Chondrocyte (in vitro differentiated cells): ENCODE data around the gene POC5. TPM values are rescaled to one million over a fixed set of nuclear protein-coding genes. Genes with fewer than 3 reads are reported as not detected.
A peak's percentile ranks its signal among the peaks of the same experiment; 100 is the strongest.

Source experiments
- DNase-seq: peaks from one replicate; pipeline ENCODE4 v3.0.0; 2021; ENCODE audit warnings: mixed read lengths, low spot score
- H3K27ac Mint-ChIP-seq: one replicate; pipeline ENCODE4 v1.8.0; 2021; ENCODE audit warnings: mild to moderate bottlenecking, moderate library complexity, mixed read lengths; ENCODE audit not compliant: unreplicated experiment
- H3K27me3 Mint-ChIP-seq: 2 replicates; pipeline ENCODE4 v1.8.0; 2021; ENCODE audit warnings: low read depth, mixed read lengths
- H3K36me3 Mint-ChIP-seq: 2 replicates; pipeline ENCODE4 v1.8.0; 2021; ENCODE audit warnings: low read depth, mixed read lengths
- H3K4me1 Mint-ChIP-seq: 2 replicates; pipeline ENCODE4 v1.8.0; 2021; ENCODE audit warnings: low read depth, mild to moderate bottlenecking, mixed read lengths
- H3K4me3 Mint-ChIP-seq: one replicate; pipeline ENCODE4 v1.8.0; 2021; ENCODE audit warnings: mild to moderate bottlenecking, moderate library complexity, mixed read lengths; ENCODE audit not compliant: unreplicated experiment
- H3K9me3 Mint-ChIP-seq: 2 replicates; pipeline ENCODE4 v1.8.0; 2021; ENCODE audit warnings: low read depth, mixed read lengths
- CTCF ChIP-seq: fragments of 200-600 bp; sonication (generic); IDR thresholded peaks from 2 replicates; pipeline ENCODE4 v1.5.0; 2021; ENCODE audit warnings: antibody characterized with exemption, mild to moderate bottlenecking, moderate library complexity
- total RNA-seq: library from RNA; stranded (reverse); gene quantifications from 3 replicates; pipeline ENCODE4 v1.2.1, GENCODE V29; 2021

The POC5 gene
- total RNA-seq, 1 donor from 2014 or later = 8.0 TPM

DNA sequence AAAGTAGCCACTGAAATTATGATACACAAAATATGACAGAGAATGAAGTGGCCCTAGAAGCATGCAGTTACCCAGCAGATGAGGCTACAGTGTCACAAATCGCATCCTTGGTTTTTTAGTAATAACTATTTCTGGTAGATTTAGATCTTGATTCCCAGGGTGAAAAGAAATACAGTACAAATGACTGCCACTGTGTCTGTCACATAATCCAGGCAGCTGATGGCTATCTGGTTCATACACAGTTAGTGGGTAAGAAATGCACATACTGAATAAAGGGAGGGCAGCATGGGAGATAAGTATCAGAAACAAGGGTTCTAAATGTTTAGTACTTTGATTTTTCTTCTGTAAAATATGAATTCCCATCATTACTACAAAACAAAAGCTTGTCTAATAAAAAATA lies 41.5 kb downstream of the POC5 start:
- Mint-ChIP-seq H3K4me1 (peaks cover 13% of the 10 kb centered on the region), H3K9me3 (no peaks in the 10 kb centered on the region), H3K27ac (no peak overlapping the region), H3K36me3 (peaks cover 6% of the 10 kb centered on the region), H3K4me3 (no peak overlapping the region), H3K27me3 (no peaks in the 10 kb centered on the region)
- no peak for TF ChIP-seq CTCF
- no peak for DNase-seq

- Mint-ChIP-seq H3K9me3 (no peaks in the 10 kb centered on the region), H3K4me1 (peaks cover 25% of the 10 kb centered on the region), H3K4me3 (no peak overlapping the region), H3K27me3 (no peaks in the 10 kb centered on the region), H3K27ac (no peak overlapping the region), H3K36me3 (peaks cover 6% of the 10 kb centered on the region)
- no peak for DNase-seq
- TF ChIP-seq CTCF = no peak
These were observed 44.6 kb downstream of the POC5 start for GRCh38 chr5:75672616-75673015.

- Mint-ChIP-seq H3K36me3 (peaks cover 6% of the 10 kb centered on the region), H3K27me3 (no peaks in the 10 kb centered on the region), H3K4me3 (no peak overlapping the region), H3K27ac (peak overlapping the region; percentile 60), H3K9me3 (no peaks in the 10 kb centered on the region), H3K4me1 (peaks cover 25% of the 10 kb centered on the region)
- no peak for DNase-seq
- no peak for TF ChIP-seq CTCF
These were observed 45.7 kb downstream of the POC5 start for GRCh38 chr5:75671506-75671905.

DNA sequence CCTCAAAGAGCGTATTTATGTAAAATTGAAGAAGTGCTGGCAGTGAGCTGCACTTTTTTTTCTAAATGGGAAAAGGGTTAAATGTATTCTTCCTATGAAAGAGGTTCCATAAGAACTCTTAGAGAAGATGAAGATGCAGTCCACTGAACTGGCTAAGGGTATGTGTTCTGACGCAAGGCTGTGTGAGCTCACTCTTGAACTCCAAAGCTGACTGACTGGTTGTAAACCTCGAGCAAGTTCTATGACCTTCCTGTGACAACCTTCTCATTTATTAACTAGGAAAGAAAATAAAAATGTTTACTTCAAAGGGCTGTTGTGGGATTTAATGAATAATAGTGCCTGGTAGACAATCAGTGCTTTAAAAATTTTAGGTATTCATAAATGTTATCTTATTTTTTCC lies 46.7 kb downstream of the POC5 start:
- TF ChIP-seq CTCF = no peak
- H3K9me3 Mint-ChIP-seq = no peaks in the 10 kb centered on the region
- H3K4me3 Mint-ChIP-seq = no peak overlapping the region
- no peak for DNase-seq
- peaks cover 25% of the 10 kb centered on the region for H3K4me1 Mint-ChIP-seq
- peaks cover 6% of the 10 kb centered on the region for H3K36me3 Mint-ChIP-seq
- no peaks in the 10 kb centered on the region for H3K27me3 Mint-ChIP-seq
- H3K27ac Mint-ChIP-seq = no peak overlapping the region

DNA sequence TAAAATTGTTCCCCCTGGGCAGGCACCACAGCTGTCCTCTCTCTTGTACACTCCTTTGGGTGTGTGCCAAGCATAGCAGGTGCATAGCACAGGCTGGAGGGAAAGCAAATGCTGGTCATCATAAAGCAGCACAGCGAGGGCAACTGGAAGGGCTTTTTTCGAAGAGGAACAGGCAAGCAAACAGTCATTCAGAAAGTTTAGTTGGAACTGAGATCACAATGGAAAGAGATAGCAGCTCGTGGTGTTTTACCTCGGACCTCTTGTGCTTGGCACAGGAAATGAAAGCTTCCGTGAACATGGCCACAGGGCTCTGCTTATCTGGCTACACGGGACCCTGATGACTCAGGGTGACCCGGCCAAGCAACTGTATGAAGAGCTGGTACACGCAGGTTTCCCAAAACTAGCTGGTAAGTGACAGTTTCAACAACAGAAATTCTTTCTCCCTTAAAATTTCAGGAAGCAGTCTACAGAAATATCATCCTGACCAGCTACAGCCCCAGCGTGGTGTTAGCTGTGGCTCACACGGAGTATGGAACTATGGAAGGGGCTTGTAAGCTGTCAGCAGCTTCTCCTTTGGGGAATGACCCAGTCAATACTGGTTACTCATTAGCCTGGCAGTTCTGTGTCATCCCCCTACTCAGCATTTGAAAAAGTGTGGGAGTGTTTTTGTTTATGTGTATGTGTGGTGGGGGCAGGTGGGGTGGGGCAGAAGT lies 48.1 kb downstream of the POC5 start:
- Mint-ChIP-seq H3K36me3 (peaks cover 8% of the 10 kb centered on the region), H3K4me3 (no peak overlapping the region)

More for the DNA sequence above, 48.1 kb downstream of the POC5 start:
- Mint-ChIP-seq H3K27me3 (no peaks in the 10 kb centered on the region), H3K4me1 (peaks cover 31% of the 10 kb centered on the region), H3K9me3 (no peaks in the 10 kb centered on the region), H3K27ac (no peak overlapping the region)
- no peak for DNase-seq
- no peak for TF ChIP-seq CTCF
